GM19468 (cell line): ENCODE data around the gene LRGUK.

Experiments
- ATAC-seq: cut with Tn5 transposase; IDR thresholded peaks from one replicate; pipeline ENCODE4 v1.9.1; 2021; ENCODE audit warnings: mild to moderate bottlenecking, moderate library complexity, moderate number of reproducible peaks; ENCODE audit not compliant: unreplicated experiment; ENCODE audit errors: extremely low read depth

LRGUK gene

DNA sequence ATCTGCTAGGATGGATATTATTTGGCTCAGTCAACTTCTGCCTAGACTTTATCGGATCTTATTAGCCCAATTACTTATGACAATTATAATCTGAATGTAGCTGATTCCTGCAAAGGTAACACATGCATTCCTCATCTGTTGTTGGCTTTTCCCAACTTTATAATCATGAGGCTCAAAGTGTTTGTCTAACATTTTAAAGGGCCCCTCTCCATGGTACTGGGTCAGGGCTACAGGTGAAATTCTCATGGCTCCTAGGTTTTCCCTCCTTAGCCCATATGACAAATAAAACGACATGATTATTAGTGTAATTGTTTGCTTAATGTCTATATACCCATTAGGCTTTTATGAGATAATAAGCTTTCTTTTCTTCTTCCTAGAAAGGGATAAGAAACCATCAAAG is 4.2 kb upstream of the LRGUK start:
- ATAC-seq = no peak

DNA sequence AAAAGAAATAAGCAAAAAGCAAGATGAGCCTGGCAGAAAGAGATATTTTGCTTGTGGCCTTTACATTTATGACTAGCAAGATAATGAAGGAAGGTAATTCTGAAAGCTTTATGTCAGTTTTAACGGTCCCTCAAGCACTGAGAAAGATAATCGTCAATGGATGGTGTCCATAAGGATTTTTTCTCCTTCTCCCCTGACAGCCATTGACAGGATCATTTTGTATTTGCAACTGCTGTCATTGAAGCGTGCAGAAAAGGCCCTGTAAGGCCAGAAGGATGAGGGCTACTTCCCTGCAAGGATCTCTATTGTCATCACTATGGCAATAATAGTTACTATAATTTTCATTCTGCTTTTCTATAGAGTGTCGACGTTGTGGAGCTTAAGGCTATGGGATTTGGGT is 994 bp upstream of the LRGUK start:
- no peak for ATAC-seq

DNA sequence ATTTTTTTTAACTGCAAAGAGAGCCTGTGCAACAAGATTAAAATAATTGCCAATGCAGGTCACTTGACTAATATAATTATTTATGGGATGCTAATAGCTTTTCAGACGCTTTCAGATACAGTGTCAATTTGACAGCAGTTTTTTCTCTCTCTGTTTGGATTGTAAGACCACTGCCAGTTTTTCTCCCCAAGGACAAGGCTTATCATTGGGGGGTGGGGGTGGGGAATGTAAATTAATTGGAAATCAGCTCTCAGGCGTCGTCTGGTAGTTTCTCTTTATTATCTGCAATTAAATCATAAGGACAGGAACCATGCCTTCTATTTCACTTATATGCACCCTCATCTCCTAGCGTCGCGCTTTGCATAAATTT is 559 bp upstream of the LRGUK start:
- no peak for ATAC-seq

DNA sequence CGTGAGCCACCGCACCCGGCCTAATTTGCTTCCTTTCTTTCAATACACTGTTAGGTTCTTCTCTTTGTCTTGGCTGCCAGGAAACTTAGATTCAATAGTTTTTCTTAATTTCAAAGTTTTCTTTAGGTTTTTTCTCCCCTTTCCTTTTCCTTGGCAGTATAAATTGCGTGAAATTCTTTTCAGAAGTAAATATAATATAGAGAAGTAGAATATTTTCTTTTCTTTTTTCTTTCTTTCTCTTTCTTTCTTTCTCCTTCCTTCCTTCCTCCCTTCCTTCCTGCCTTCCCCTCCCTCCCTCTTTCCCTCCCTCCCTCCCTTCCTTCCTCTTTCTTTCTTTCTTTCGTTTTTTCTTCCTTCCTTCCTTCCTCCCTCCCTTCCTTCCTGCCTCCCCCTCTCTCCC is 1.7 kb downstream of the LRGUK start:
- no peak for ATAC-seq

DNA sequence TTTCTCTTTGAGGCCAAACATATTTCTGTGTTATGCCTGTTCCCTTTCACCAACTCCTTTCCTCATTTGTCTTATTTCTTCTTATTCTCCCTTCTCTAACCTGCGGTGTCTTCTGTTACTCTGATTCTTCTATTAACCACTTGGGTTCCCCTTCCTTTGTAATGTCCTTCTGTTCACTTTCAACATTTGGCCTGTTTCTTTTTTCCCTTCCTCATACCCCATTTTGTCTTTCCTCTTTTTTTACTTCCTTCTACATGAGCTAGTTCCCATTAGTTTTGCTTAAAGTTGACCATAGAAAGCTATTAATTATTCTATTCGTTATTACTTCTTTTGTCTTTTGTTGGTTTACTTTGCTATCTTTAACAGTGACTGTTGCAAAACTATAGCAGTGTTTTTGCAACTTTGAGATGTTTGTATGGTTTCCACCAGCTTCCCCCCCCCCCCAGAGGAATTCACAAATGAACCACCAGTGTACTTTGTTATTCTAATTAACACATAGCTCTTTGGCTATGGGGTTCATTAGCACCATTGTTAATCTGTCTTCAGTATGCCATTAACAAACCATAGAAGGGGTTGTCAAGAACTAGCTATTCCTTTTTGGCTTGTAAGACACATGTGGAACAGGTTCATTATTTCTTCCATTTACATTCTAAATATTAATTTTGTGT is 2.9 kb downstream of the LRGUK start:
- ATAC-seq = no peak

DNA sequence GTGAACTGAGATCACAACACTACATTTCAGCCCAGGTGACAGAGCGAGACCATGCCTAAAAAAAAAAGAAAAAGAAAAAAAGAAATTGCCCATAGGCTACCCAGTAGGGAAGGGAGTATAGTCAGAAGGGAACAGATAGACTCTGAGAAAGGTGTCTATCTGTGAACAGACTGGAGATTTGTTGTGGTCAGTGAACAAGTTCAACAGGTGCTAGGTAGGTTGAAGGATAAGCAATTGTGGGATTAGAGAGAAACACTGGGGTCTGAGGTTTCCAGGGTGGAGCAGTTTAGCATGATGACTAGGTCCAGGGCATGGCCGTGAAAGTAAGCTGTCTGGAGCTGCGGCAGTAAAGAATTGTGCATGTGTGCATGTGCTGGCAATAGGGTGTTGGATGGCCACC is 6.9 kb downstream of the LRGUK start:
- no peak for ATAC-seq

DNA sequence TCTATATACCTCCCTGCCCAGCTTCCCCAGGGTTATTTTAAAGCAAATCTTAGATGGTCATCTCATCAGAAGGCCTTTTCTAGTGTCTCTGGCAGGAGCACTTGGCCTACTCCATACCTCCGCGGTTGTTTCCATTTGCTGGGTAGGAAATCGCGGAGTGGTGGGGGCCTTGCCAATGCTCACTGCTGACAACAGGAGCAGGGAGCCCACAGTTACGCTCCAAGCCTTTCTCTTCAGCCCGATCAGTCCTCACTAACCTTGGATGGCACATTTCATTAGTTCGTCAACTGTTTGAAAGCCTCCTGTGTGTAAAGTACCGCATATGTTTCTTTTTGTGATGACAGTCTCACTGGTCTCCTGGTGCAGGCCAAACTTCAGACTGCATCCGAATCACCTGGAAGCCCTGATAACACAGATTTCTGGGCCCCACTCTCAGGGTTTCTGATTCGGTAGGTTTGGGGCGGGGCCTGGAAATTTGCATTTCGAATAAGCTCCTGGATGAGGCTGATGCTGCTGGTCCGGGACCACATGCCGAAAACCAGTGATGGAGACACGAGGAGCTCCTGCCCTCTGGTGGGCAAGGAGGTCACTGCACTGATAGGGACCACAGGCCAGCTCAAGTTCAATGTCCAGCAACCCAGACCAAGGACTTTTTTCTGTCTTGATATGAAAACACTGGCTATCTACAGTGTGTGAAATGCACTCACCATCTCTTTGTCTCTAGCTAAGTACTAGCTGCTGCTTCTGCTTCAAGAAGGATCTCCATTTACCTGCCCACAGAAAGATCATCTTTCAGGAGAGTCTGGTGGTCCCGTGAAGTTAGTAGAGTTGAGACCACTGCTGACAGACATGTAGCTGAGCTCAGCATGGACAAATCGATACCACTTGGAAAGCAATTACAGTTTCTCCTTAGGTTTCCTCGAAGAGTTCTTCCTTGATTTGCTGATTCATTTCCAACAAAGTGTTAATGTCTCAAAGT is 14.0 kb downstream of the LRGUK start:
- no peak for ATAC-seq

DNA sequence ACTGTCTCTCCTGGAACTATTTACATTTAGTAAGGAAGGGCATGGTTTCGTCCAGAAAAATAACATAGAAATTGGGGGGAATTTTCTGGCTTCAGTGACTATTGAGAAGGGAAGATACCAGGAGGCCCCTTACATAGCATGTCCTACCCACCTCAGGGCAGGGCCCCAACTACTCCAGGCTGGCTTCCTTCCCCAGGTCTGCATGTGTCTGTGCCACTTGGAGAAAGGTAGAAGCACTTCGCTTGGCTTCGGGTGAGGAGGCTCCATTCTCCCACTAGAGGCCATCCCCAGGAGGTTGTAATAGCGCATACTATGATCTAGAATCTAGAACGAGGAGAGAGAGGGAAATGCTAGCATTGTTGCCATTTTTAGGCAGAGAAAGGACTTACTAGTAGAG is 14.7 kb downstream of the LRGUK start:
- ATAC-seq = no peak

DNA sequence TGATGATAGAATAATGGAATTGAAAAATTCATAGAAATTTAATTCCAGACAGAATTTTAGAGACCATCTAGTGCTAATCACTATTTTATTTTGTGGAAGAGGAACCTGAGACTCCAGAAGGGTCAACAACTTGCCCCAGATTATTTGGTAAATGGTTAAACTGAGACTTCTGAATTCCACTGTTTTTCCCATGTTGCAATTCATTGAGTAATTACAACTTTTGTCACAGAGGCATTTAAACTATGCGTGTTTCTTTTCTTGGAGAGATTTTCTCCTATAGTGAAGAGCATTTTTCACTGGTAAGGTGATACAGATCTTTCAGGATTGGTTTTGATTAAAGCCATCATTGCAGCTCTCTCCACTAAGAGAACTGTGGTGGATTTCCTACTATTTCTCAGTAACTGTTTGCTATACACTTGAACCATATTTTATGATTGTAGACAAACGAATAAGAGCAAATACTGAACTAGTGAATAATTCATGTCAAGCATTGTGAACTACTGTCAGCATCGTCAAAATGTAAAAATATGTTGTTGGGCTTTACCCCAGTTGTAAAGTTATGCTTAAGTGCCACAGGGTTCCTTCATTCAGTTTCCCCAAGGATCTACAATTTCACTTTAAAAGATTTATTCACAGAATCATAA is 26.5 kb downstream of the LRGUK start:
- no peak for ATAC-seq

DNA sequence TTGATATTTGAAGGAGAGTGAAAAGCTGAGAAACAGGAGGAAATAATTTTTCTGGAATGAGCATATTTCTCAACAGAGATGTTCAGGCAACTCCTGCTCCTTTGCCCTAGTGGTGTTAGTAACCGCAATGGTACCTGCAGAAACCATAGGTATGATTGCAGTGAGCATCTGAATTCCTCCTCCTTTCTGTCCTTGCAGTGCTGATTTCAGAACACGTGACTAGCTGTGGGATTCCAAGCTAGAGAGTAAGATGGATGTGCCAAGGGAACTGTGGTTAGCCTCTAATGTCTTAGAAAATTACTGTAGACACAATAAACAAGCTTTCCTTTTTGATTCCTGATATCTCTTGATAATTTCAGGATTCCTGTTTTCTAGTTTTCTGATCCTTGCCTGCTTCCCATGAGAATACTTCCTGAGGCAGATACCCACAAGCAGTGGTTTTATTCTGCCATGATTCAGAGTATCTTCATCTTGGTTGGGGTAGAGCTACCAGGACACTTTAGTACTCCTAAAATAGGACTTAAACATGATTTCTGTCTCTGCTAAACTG is 27.5 kb downstream of the LRGUK start:
- ATAC-seq = no peak

DNA sequence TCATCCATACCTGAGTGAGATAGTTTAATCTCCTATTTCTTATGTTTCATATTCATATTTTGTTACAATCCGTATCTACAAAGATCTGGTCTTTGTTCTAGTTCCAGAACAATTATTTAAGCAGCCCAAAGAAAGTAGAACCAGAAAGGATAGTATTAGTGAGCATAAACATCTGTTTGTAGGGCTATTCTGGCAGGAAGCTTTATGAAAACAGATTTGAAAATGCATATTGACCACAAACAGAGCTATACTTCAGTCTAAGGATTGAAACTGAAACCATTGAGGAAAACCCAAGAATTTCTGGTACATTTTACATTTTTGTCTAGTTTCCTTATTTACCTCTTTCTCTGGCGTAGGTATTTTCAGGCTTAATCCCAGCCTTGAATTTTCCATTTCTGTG is 28.1 kb downstream of the LRGUK start:
- ATAC-seq = no peak

DNA sequence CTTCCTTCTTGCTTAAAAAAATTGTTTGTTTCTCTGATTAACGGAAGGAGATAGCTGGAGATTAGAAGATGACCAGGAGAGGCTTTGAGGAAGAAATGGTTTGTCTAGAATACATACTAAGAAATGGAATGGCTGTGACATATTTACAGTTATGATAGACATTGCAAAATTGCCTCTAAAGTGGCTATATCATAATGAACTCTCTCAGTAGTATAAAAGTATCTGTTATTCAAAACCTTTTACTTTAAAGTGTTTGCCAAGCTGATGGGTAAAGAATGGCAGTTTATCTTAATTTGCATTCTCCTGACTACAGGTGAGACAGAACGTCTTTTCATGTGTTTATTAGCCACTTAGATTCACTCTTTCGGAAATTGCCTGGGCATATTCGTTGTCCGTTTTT is 28.7 kb downstream of the LRGUK start:
- no peak for ATAC-seq

DNA sequence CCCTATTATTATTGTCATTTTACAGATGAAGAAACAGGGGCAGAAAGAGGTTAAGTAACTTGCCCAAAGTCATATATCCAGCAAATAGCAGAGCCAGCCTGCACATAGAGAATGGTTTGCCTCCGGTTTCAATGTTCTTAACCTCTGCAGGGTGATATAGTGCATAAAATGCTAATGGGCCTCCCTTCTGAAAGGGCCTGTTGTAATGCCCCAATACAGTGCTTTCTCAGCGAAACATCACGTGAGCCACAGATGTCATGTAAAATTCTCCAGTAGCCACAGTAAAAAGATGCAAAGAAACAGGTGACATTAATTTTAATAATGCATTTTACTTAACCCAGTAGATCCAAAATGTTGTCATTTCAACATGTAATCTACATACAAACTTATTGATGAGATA is 38.1 kb downstream of the LRGUK start:
- ATAC-seq = no peak

DNA sequence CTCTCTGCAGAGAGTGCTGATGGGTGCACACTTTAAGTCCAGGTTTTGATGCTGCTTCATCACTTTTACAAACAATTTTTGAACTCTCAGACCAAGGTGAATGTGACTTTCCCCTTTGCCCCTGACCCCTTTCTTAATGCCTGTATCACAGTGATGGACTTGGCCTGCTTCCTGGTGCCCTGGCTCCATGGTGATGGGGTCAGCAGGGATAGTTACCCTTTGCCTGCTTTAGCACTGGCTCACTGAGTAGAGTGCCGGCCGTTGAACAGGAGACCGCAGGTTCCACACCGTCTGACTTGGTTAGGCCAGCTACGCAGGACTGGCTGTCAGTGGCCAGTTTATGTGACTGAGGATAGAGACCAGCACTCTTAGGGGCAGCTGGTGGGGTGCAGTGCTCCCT is 40.1 kb downstream of the LRGUK start:
- ATAC-seq = no peak

DNA sequence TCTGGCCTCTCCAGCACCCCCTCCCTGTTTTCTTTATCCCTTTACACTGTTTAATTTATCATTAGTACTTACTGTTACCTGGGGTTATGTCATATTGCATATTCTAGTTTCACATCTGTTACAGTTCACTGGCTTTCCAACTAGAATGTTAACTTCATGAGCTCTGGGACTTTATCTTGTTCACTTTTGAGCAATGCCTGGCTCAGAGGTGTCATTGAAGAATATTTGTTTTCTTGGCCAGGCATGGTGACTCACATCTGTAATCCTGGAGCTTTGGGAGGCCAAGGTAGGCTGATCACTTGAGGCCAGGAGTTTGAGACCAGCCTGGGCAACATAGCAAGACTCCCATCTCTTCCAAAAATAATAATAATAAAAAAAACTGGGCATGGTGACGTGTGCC is 40.7 kb downstream of the LRGUK start:
- ATAC-seq = no peak

DNA sequence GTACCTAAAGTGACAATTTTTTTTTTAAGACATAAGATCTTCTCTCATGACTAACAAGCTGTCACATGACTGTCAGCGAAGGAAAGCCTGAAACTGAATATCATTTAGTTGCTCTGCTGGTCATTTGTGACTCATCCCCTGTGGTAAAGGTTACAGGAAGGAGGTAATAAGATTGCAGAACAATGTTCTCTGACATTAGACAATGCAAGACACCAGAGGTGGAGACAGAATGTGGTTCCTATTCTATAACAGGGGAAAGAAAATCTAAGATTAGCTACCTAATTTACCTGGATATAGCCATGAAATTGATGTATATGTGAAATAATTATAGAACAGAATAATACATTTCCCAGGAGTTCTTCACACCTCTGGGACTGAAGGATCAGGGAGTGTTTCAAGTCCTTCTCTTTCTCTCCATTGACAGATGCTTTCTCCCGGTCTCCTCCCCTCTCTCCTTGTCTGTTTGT is 47.7 kb downstream of the LRGUK start:
- peak; percentile 43 for ATAC-seq

DNA sequence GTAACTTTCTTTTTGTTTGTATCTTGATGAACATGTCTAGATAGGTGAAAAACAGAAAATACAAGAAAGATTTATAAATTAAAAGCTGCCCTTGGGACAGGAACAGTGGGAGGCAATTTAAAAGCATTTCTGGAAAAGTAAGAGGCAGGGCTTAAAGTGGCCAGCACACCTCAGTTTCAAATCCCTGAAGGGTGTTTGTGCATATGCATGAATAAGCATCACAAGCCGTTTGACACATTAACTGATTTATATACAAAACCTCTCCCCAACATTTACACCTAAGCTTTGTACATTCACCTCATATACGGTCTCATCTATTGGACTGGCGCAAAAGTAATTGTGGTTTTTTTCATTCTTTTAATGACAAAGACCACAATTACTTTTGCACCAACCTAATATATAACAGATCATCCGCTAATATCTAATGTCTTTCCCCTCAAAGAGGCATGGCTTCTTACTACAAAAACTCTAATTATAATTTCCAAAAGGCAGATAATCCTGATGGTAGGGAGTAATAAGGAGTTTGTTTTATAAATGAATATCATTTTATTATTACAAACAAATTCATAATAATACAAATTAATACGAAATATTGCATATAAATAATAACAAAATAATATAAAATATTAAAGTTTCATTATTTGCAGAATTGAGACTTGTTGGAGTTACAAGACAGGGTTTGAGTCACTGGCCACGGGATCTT is 48.3 kb downstream of the LRGUK start:
- no peak for ATAC-seq

DNA sequence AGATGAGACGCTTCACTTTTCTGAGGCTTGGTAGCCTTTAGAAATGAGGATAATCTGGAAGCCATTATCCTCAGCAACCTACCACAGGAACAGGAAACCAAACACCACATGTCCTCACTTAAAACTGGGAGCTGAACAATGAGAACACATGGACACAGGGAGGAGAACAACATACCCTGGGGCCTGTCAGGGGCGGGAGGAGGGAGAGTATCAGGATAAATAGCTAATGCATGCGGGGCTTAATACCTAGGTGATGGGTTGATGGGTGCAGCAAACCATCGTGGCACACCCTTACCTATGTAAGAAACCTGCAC is 48.9 kb downstream of the LRGUK start:
- no peak for ATAC-seq

DNA sequence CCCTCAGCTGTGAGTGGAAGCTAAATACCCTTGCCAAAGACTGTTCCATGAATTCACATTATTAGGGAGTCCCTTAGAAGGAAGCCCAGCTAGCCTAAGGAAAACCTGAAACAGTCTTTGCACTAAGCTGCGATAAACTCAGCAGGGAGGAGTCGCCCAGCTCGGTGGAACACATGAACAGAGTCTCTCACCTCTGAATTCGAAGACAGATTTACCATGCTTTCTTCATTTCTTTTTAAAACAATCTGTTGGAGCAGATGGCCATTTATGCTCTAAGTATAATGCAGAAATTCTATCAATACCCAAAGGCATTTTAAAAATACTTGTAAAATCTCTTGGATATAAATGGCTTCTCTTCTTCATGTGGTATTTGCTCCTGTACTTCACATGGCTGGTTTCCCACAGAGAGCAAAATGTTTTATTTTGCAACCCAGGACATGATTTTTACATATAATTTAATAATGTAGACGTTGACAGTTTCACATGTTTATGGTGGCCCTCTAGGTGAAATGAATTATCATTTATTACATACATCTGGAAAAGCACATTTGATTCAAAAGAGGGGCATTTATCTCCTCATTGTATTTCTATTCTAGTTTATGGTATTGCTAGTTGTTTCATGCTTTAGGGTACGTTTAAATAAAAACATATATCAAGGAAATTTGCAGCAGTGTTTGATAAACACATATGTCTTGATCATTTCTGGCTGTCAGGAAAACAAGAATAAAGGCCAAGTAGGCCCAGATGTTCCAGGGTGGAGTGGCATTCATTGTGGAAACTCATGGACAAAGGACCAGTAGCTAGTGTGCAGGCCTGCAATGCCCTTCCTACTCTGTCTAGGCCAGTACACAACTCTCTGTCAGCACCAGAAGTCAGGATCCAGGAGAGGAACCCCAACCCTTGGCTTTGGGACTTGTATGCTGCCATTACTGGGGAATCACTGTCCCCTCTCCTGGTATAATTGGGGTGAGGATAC is 52.2 kb downstream of the LRGUK start:
- ATAC-seq = no peak
